T-helper 17 cell (primary cell): ENCODE data around the gene EXOC4. TPM values are rescaled to one million over a fixed set of nuclear protein-coding genes. Genes with fewer than 3 reads are reported as not detected.
"Not testable (repeated sequence)": the region's sequence is repeated elsewhere in the genome, so short reads cannot be mapped to it uniquely, and the experiment has no call there.

ENCODE experiments used
- ATAC-seq: fragments of 150-1000 bp; cut with Tn5 transposase; 2 replicates; pipeline ENCODE4 v1.10.0; 2021; ENCODE audit warnings: mild to moderate bottlenecking, moderate library complexity
- DNase-seq, 3 donors: peaks; one replicate each; pipeline versions ENCODE4 v3.0.0 to v3.0.0-alpha.2; 2020 to 2021
- H3K9me3 ChIP-seq: one replicate; pipeline ENCODE4 v1.7.0; 2013; ENCODE audit warnings: low read length, mild to moderate bottlenecking; ENCODE audit not compliant: control insufficient read depth, poor library complexity, severe bottlenecking
- H3K27ac Mint-ChIP-seq: one replicate; pipeline ENCODE4 v1.8.0; 2022; ENCODE audit warnings: mild to moderate bottlenecking, moderate library complexity, mixed read lengths
- H3K27me3 Mint-ChIP-seq: one replicate; pipeline ENCODE4 v1.8.0; 2022; ENCODE audit warnings: mixed read lengths
- H3K36me3 Mint-ChIP-seq: one replicate; pipeline ENCODE4 v1.8.0; 2022; ENCODE audit warnings: low read depth, mixed read lengths
- H3K4me1 Mint-ChIP-seq: one replicate; pipeline ENCODE4 v1.8.0; 2022; ENCODE audit warnings: mild to moderate bottlenecking, mixed read lengths
- H3K4me3 Mint-ChIP-seq: one replicate; pipeline ENCODE4 v1.8.0; 2022; ENCODE audit warnings: mild to moderate bottlenecking, moderate library complexity, mixed read lengths
- total RNA-seq, 4 donors: library from RNA in 2 of 4; stranded (reverse) in 2 of 4; gene quantifications; one replicate each; pipeline ENCODE4 v1.2.3 and lab custom pipeline; 2022 to 2026

EXOC4 gene
- total RNA-seq, 2 donors from 2014 or later = 88.8 to 96.6 TPM

DNA sequence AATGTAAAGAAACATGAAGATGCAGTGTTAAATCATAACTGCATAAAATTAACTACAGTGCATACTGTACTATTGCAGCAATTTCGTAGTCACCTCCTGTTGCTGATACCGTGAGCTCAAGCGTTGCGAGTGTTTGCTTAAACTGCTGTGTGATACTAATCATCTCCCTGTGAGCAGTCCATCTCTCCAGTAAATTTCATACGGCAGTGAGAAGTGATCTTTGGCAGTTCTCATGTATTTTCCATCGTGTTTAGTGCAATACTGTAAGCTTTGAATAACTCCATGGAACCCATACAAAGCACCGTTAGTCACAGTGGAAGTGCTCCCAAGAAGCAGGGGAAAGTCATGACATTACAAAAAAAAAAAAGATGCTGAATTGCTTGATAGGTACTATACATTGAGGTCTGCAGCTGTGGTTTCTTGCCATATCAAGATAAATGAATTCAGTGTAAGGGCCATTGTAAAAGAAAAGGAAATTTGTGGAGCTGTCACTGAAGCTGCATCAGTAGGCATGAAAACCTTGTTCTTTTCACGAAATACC, 360.4 kb downstream of the EXOC4 start:
- H3K27ac Mint-ChIP-seq = no peak overlapping the region

GRCh38 chr7:133614251-133614650, 361.4 kb downstream of the EXOC4 start:
- H3K27ac Mint-ChIP-seq = no peak overlapping the region
- no peak overlapping the region for H3K4me3 Mint-ChIP-seq
- H3K27me3 Mint-ChIP-seq = no peaks in the 10 kb centered on the region
- peaks cover 7% of the 10 kb centered on the region for H3K4me1 Mint-ChIP-seq
- H3K9me3 ChIP-seq = no peaks in the 10 kb centered on the region
- DNase-seq = no peak
- no peaks in the 10 kb centered on the region for H3K36me3 Mint-ChIP-seq
- ATAC-seq = no peak

More for the DNA sequence above, 360.4 kb downstream of the EXOC4 start:
- Mint-ChIP-seq H3K27me3 (no peaks in the 10 kb centered on the region), H3K36me3 (no peaks in the 10 kb centered on the region), H3K4me1 (peaks cover 5% of the 10 kb centered on the region), H3K4me3 (no peak overlapping the region)
- no peak for ATAC-seq
- no peak for DNase-seq
- no peaks in the 10 kb centered on the region for H3K9me3 ChIP-seq

DNA sequence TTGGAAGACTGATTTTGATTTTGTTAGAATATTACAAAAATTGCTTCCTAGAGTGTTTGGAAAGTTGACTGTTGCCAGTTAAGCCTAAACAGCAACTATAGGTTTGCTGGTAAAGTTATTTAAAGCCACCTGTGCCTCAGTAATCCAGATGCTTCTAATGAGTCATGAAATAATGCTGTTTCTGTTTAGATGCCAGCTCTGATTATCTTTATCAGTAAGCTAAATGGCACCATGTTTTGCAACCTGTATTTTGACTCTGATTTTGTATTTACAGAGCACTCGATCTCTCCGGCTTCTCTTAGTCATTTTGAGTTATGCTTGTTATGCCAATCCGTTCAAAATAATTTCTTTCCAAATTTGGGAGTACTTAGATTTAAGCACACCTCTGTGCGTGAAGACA, 366.1 kb downstream of the EXOC4 start:
- DNase-seq (no peak), ATAC-seq (no peak)
- Mint-ChIP-seq H3K27me3 (no peaks in the 10 kb centered on the region), H3K27ac (no peak overlapping the region), H3K36me3 (no peaks in the 10 kb centered on the region), H3K4me3 (no peak overlapping the region), H3K4me1 (peaks cover 2% of the 10 kb centered on the region)
- no peaks in the 10 kb centered on the region for H3K9me3 ChIP-seq

DNA sequence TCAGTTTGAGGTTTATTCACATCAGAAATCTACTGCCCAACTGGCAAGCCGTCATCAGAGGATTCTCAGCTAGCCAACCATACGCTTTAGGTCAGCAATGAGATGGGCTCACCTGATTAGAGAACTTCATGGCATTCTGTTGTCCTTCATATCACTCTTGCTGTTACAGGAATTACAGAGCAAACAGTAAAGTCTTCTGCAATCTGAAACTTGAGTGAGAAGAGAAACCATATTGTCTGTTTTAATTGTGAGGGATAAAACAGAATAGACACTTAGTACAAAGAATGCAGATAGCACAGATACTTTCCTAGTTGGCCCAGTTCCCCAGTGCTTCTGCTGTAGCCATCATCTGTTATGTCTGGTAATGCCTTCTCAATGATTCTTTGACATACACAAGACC, 366.6 kb downstream of the EXOC4 start:
- peaks cover 2% of the 10 kb centered on the region for H3K4me1 Mint-ChIP-seq
- no peaks in the 10 kb centered on the region for H3K9me3 ChIP-seq
- H3K4me3 Mint-ChIP-seq = no peak overlapping the region
- H3K27ac Mint-ChIP-seq = no peak overlapping the region
- ATAC-seq (no peak), DNase-seq (no peak)
- no peaks in the 10 kb centered on the region for H3K36me3 Mint-ChIP-seq
- H3K27me3 Mint-ChIP-seq = no peaks in the 10 kb centered on the region

- ATAC-seq (no peak), DNase-seq (no peak)
- H3K27ac Mint-ChIP-seq = no peak overlapping the region
- no peak overlapping the region for H3K4me3 Mint-ChIP-seq
- H3K36me3 Mint-ChIP-seq = peaks cover 2% of the 10 kb centered on the region
- H3K4me1 Mint-ChIP-seq = peaks cover 2% of the 10 kb centered on the region
- no peaks in the 10 kb centered on the region for H3K27me3 Mint-ChIP-seq
- H3K9me3 ChIP-seq = no peaks in the 10 kb centered on the region
These were observed 370.8 kb downstream of the EXOC4 start for GRCh38 chr7:133623721-133624120.

GRCh38 chr7:133625046-133625445, 372.2 kb downstream of the EXOC4 start:
- ATAC-seq (no peak), DNase-seq (no peak)
- H3K27ac Mint-ChIP-seq = peak overlapping the region; percentile 21
- no peaks in the 10 kb centered on the region for H3K9me3 ChIP-seq
- peaks cover 2% of the 10 kb centered on the region for H3K36me3 Mint-ChIP-seq
- no peaks in the 10 kb centered on the region for H3K4me1 Mint-ChIP-seq
- H3K4me3 Mint-ChIP-seq = no peak overlapping the region
- no peaks in the 10 kb centered on the region for H3K27me3 Mint-ChIP-seq

- H3K27me3 Mint-ChIP-seq = no peaks in the 10 kb centered on the region
- H3K9me3 ChIP-seq = no peaks in the 10 kb centered on the region
- no peak overlapping the region for H3K27ac Mint-ChIP-seq
- peaks cover 2% of the 10 kb centered on the region for H3K36me3 Mint-ChIP-seq
- H3K4me3 Mint-ChIP-seq = no peak overlapping the region
- no peak for ATAC-seq
- no peaks in the 10 kb centered on the region for H3K4me1 Mint-ChIP-seq
- no peak for DNase-seq
These were observed 376.8 kb downstream of the EXOC4 start for GRCh38 chr7:133629701-133630100.

DNA sequence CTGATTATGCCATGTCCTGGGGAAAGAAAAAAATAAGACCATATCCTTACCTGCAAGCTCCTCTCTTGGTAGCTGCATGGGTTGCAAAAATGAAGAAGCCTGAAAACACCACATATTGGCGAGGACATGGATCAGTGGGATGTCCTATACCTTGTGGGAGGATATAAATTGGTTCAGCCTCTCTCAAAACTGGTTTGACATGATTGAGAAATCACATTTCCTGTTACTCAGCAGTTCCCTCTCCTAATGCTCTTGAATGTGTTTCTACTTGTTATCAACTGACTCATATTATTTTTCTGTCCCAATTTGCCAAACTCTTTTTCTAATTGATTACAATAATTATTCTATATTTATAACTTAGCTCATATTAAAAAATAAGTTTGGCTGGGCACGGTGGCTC, 380.2 kb downstream of the EXOC4 start:
- H3K27me3 Mint-ChIP-seq = no peaks in the 10 kb centered on the region
- H3K4me3 Mint-ChIP-seq = no peak overlapping the region
- H3K27ac Mint-ChIP-seq = no peak overlapping the region
- no peaks in the 10 kb centered on the region for H3K36me3 Mint-ChIP-seq
- no peak for DNase-seq
- no peak for ATAC-seq
- H3K9me3 ChIP-seq = no peaks in the 10 kb centered on the region
- no peaks in the 10 kb centered on the region for H3K4me1 Mint-ChIP-seq

DNA sequence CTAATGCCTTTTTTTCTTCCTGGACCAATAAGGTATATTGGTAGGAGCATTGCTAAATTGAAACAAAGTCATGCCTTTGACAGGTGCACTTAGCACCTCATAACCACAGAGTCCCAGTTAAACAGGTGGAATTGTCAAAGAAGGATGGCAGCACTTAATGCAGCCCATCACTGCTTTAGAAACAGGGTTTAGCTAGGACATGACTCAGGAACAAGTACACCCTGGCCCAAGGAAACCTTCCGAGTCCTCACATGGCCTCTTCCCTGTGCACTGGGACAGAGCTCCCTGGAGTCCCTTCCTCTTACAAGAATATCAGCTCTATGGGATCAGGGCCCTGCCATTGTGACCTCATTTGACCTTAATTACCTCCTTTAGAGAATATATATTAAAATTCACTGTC, 382.7 kb downstream of the EXOC4 start:
- H3K9me3 ChIP-seq = no peaks in the 10 kb centered on the region
- Mint-ChIP-seq H3K27me3 (no peaks in the 10 kb centered on the region), H3K36me3 (no peaks in the 10 kb centered on the region), H3K4me3 (no peak overlapping the region), H3K27ac (no peak overlapping the region), H3K4me1 (no peaks in the 10 kb centered on the region)
- DNase-seq (no peak), ATAC-seq (no peak)

GRCh38 chr7:133638857-133639256, 386.0 kb downstream of the EXOC4 start:
- no peak overlapping the region for H3K4me3 Mint-ChIP-seq
- no peak overlapping the region for H3K27ac Mint-ChIP-seq
- no peaks in the 10 kb centered on the region for H3K9me3 ChIP-seq
- ATAC-seq (no peak), DNase-seq (no peak)
- no peaks in the 10 kb centered on the region for H3K4me1 Mint-ChIP-seq
- no peaks in the 10 kb centered on the region for H3K27me3 Mint-ChIP-seq
- H3K36me3 Mint-ChIP-seq = no peaks in the 10 kb centered on the region

GRCh38 chr7:133641436-133641835, 388.6 kb downstream of the EXOC4 start:
- no peaks in the 10 kb centered on the region for H3K27me3 Mint-ChIP-seq

GRCh38 chr7:133642907-133643306, 390.0 kb downstream of the EXOC4 start:
- H3K27me3 Mint-ChIP-seq = no peaks in the 10 kb centered on the region
- no peak for DNase-seq
- no peaks in the 10 kb centered on the region for H3K4me1 Mint-ChIP-seq
- H3K27ac Mint-ChIP-seq = no peak overlapping the region
- no peaks in the 10 kb centered on the region for H3K36me3 Mint-ChIP-seq
- no peak overlapping the region for H3K4me3 Mint-ChIP-seq
- H3K9me3 ChIP-seq = no peaks in the 10 kb centered on the region
- no peak for ATAC-seq

More at GRCh38 chr7:133641436-133641835, 388.6 kb downstream of the EXOC4 start:
- no peaks in the 10 kb centered on the region for H3K4me1 Mint-ChIP-seq
- H3K27ac Mint-ChIP-seq = no peak overlapping the region
- no peak overlapping the region for H3K4me3 Mint-ChIP-seq
- H3K36me3 Mint-ChIP-seq = no peaks in the 10 kb centered on the region
- DNase-seq (no peak), ATAC-seq (no peak)
- no peaks in the 10 kb centered on the region for H3K9me3 ChIP-seq

DNA sequence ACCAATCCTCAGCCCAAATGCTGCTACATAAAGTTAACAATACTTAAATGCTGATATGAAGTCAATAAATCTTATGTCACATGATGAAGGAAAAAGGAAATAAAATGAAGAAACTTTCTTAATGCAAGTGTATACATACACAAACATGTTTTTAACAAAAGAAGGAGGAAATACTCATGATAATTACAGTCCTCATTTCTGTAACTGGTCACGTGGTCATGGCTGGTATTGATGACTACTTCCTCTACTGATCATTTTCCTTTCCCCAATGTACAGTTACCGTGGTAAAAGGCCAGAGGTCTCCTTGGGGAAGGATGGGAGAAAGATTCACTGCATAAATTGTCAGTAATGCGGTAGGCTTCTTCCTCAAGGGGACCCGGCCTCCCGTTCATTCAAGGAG, 390.8 kb downstream of the EXOC4 start:
- not testable (repeated sequence) for H3K27me3 Mint-ChIP-seq, H3K36me3 Mint-ChIP-seq, H3K4me3 Mint-ChIP-seq, H3K9me3 ChIP-seq, H3K4me1 Mint-ChIP-seq, ATAC-seq, H3K27ac Mint-ChIP-seq, DNase-seq

- H3K9me3 ChIP-seq = no peaks in the 10 kb centered on the region
- H3K4me3 Mint-ChIP-seq = no peak overlapping the region
- ATAC-seq (no peak), DNase-seq (no peak)
- no peaks in the 10 kb centered on the region for H3K4me1 Mint-ChIP-seq
- peaks cover under 1% of the 10 kb centered on the region for H3K36me3 Mint-ChIP-seq
- H3K27me3 Mint-ChIP-seq = no peaks in the 10 kb centered on the region
- H3K27ac Mint-ChIP-seq = no peak overlapping the region
These were observed 393.1 kb downstream of the EXOC4 start for GRCh38 chr7:133645884-133646391.
